B cell (primary cell): ENCODE results near the gene SCP2. TPM values are rescaled to one million over a fixed set of nuclear protein-coding genes. Genes with fewer than 3 reads are reported as not detected.

Experiments used
- ATAC-seq: fragments of 200-7000 bp; cut with Tn5 transposase; one replicate; pipeline ENCODE4 v1.10.0; 2021; ENCODE audit warnings: low read depth, mild to moderate bottlenecking, moderate number of reproducible peaks, moderate library complexity
- CTCF ChIA-PET: fragments of 350-600 bp; sonication (Branson Sonifier 250); formaldehyde crosslinking; loops from one replicate; lab custom pipeline; 2021; ENCODE audit warnings: antibody characterized with exemption, inconsistent platforms; lab: Charles Lee
- POLR2A ChIA-PET: fragments of 350-600 bp; sonication (Branson Sonifier 250); formaldehyde crosslinking; loops from one replicate; lab custom pipeline; 2021; ENCODE audit warnings: antibody characterized with exemption; lab: Charles Lee
- DNase-seq: peaks from one replicate; pipeline ENCODE4 v3.0.0; 2013
- H2AFZ ChIP-seq: 2 replicates; pipeline ENCODE4 v1.6.1; 2012; ENCODE audit warnings: mild to moderate bottlenecking, low read depth, low read length; ENCODE audit not compliant: insufficient read depth, poor library complexity, severe bottlenecking
- H3K27ac ChIP-seq, 2 donors: 1 replicate in 1 of 2; 2 replicates in 1 of 2; pipeline ENCODE4 v1.5.1; 2012 to 2013; ENCODE audit warnings: low read length in 2 of 2, mild to moderate bottlenecking in 2 of 2, moderate library complexity in 1 of 2
- H3K27me3 ChIP-seq, 4 experiments: fragments of 200-600 bp in 1 of 4; sonication (generic) in 1 of 4; replicated peaks in 1 of 4; 1 replicate in 2 of 4; 2 replicates in 2 of 4; pipeline versions ENCODE4 v1.6.1 to v1.7.0; 2013 to 2016; ENCODE audit warnings: low read length in 3 of 4, mild to moderate bottlenecking in 2 of 4, mixed read lengths in 1 of 4, moderate library complexity in 1 of 4; ENCODE audit not compliant: insufficient read depth in 4 of 4, control insufficient read depth in 3 of 4; ENCODE audit errors: control extremely low read depth in 1 of 4
- H3K36me3 ChIP-seq, 2 experiments: replicated peaks in 1 of 2; 1 replicate in 1 of 2; 2 replicates in 1 of 2; pipeline versions ENCODE4 v1.6.1 to v1.7.1; 2013; ENCODE audit warnings: low read length in 1 of 2; ENCODE audit not compliant: insufficient read depth in 2 of 2, control insufficient read depth in 1 of 2; ENCODE audit errors: control extremely low read depth in 1 of 2, extremely low read depth in 1 of 2
- H3K4me1 ChIP-seq, 2 donors: fragments of 200-600 bp in 1 of 2; sonication (generic) in 1 of 2; 1 replicate in 1 of 2; 2 replicates in 1 of 2; pipeline versions ENCODE4 v1.5.1 to v1.6.1; 2013 to 2017; ENCODE audit warnings: low read length in 2 of 2; ENCODE audit not compliant: control insufficient read depth in 2 of 2, insufficient read depth in 2 of 2
- H3K4me2 ChIP-seq: replicated peaks from 2 replicates; pipeline ENCODE3; 2012; ENCODE audit warnings: mild to moderate bottlenecking, low read depth, low read length; ENCODE audit not compliant: poor library complexity, severe bottlenecking
- H3K4me3 ChIP-seq, 5 experiments: fragments of 200-600 bp in 1 of 5; sonication (generic) in 1 of 5; 1 replicate in 3 of 5; 2 replicates in 2 of 5; pipeline versions ENCODE4 v1.5.1 to v1.7.0; 2011 to 2016; ENCODE audit warnings: low read length in 4 of 5, mild to moderate bottlenecking in 4 of 5, low read depth in 2 of 5, control low read depth in 1 of 5, moderate library complexity in 1 of 5; ENCODE audit not compliant: insufficient read depth in 1 of 5; ENCODE audit errors: control extremely low read depth in 1 of 5, extremely low read depth in 1 of 5
- H3K79me2 ChIP-seq: fragments of 200-600 bp; sonication (generic); one replicate; pipeline ENCODE4 v1.6.0; 2016; ENCODE audit warnings: low read length; ENCODE audit not compliant: control insufficient read depth, insufficient read depth
- H3K9ac ChIP-seq: fragments of 200-600 bp; sonication (generic); 2 replicates; pipeline ENCODE4 v1.6.1; 2017; ENCODE audit warnings: mild to moderate bottlenecking, low read length, moderate library complexity
- H3K9me3 ChIP-seq, 3 donors: one replicate each; pipeline versions ENCODE4 v1.6.1 to v1.7.1; 2013; ENCODE audit warnings: low read length in 2 of 3; ENCODE audit not compliant: control insufficient read depth in 2 of 3, insufficient read depth in 1 of 3; ENCODE audit errors: control extremely low read depth in 1 of 3
- H4K20me1 ChIP-seq: 2 replicates; pipeline ENCODE4 v1.6.0; 2012; ENCODE audit warnings: mild to moderate bottlenecking, low read length; ENCODE audit not compliant: insufficient read depth, control insufficient read depth, poor library complexity, severe bottlenecking
- H3K27ac Mint-ChIP-seq: one replicate; pipeline ENCODE4 v1.8.0; 2021; ENCODE audit warnings: mixed read lengths
- H3K27me3 Mint-ChIP-seq: one replicate; pipeline ENCODE4 v1.8.0; 2021; ENCODE audit warnings: mixed read lengths
- H3K4me1 Mint-ChIP-seq: one replicate; pipeline ENCODE4 v1.8.0; 2021; ENCODE audit warnings: mixed read lengths
- H3K4me3 Mint-ChIP-seq: one replicate; pipeline ENCODE4 v1.8.0; 2021; ENCODE audit warnings: mixed read lengths
- H3K9me3 Mint-ChIP-seq: one replicate; pipeline ENCODE4 v1.8.0; 2022; ENCODE audit warnings: mixed read lengths; ENCODE audit not compliant: insufficient read depth
- CTCF ChIP-seq: fragments of 200-600 bp; IDR thresholded peaks from one replicate; pipeline ENCODE4 v1.8.0; 2022; ENCODE audit warnings: antibody characterized with exemption, mild to moderate bottlenecking
- EZH2 ChIP-seq: IDR thresholded peaks from 2 replicates; pipeline ENCODE4 v1.6.1; 2012; ENCODE audit warnings: borderline replicate concordance, low read depth, mild to moderate bottlenecking, moderate library complexity, low read length; ENCODE audit not compliant: insufficient read depth, poor library complexity, severe bottlenecking
- WGBS: methylation state at CpG from one replicate; pipeline ENCODE4 v1.1.5; 2013; ENCODE audit warnings: missing lambda C conversion rate; ENCODE audit not compliant: insufficient coverage; 5-methylcytosine and 5-hydroxymethylcytosine counted together
- intact Hi-C: fragments of 100-400 bp; cut with micrococcal nuclease; formaldehyde crosslinking; loops from one replicate; pipeline ENCODE4 v1.10.0; 2022
- polyA plus RNA-seq: library from polyadenylated mRNA; depleted of rRNA; stranded (reverse); fragments of >200 nt; gene quantifications from 2 replicates; pipeline ENCODE4 v1.2.3, GENCODE V29; 2012
- total RNA-seq, 2 donors: library from RNA; stranded (reverse); fragments of 120-200 nt in 1 of 2; gene quantifications; 1 replicate in 1 of 2; 2 replicates in 1 of 2; pipeline versions ENCODE4 v1.2.3 to v1.2.4, GENCODE V29; 2013 to 2022

SCP2 gene
- total and polyA plus RNA-seq, 2 donors (not counting 1 experiment from before 2014, with no cell fraction given) = 19.4 to 46.6 TPM

DNA sequence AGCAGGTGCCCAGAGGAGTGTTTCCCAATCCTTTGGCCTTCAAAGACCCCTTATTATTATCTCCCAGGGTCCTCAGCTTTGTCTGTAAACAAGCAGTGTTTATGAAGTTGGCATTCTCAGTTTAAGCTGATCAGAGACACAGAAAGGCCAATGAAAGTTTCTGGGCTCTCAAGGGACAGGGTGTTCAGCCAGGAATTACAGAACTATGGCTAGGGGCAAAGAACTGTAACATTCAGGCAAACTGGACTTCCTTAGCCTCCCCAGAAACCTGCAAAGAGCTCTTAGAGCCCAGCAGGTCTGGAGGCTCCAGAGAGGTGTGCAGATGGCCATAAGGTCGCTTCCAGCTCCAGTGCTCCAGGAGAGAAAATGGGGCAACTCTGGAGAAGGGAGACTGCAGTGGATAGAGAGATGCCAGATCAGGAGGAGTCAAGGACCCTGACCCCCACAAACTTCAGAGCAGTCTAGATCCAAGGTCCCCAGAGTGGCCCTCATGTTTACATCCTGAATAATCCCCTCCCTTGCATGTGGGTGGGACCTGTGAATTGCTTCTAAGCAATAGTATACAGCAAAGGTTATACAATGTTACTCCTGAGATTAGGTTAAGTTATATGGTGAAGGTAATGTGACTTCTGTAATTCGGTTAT lies 11.7 kb upstream of the SCP2 start:
- peaks cover 7% of the 10 kb centered on the region for H3K4me1 Mint-ChIP-seq
- no peaks in the 10 kb centered on the region for H3K27me3 Mint-ChIP-seq
- ChIA-PET CTCF (no interaction called here), POLR2A (no interaction called here)
- no peaks in the 10 kb centered on the region for H3K79me2 ChIP-seq
- TF ChIP-seq EZH2 (no peak), CTCF (no peak)
- H2AFZ ChIP-seq = no peak overlapping the region
- ATAC-seq (no peak), DNase-seq (no peak)
- H3K4me3 ChIP-seq = no peak overlapping the region
- intact Hi-C loops = no loop called here
- no peaks in the 10 kb centered on the region for H3K9me3 ChIP-seq
- no peak overlapping the region for H3K4me3 Mint-ChIP-seq
- no peaks in the 10 kb centered on the region for H3K9me3 Mint-ChIP-seq
- no peak overlapping the region for H3K4me2 ChIP-seq
- 100% methylated on average over 2 of the region's 2 CpGs for WGBS
- no peaks in the 10 kb centered on the region for H4K20me1 ChIP-seq
- H3K27me3 ChIP-seq = no peaks in the 10 kb centered on the region
- H3K27ac ChIP-seq = no peak overlapping the region
- no peaks in the 10 kb centered on the region for H3K4me1 ChIP-seq
- H3K27ac Mint-ChIP-seq = no peak overlapping the region
- peaks cover 0 to 3% of the 10 kb centered on the region in 2 experiments for H3K36me3 ChIP-seq
- no peak overlapping the region for H3K9ac ChIP-seq

DNA sequence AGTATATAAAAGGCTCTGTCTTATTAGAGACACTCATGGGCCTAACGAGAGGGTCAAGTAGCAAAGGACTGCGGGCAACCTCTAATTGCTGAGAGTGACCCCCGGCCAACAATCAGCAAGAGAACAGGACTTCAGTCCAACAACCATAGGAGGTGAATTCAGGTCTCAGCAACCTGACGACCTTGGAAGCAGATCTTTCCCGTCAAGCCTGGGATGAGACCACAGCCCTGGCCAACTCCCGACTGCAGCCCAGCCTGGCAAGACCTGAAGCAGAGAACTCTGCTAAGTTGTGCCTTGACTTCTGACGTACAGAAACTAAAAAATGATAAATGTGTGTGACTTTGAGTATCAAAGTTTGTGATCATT lies 11.2 kb upstream of the SCP2 start:
- CTCF ChIA-PET = no interaction called here
- no peak overlapping the region for H3K4me2 ChIP-seq
- no peak overlapping the region for H3K27ac Mint-ChIP-seq

More for the DNA sequence above, 11.2 kb upstream of the SCP2 start:
- Histone ChIP-seq H3K79me2 (no peaks in the 10 kb centered on the region), H3K27me3 (no peaks in the 10 kb centered on the region), H2AFZ (no peak overlapping the region), H4K20me1 (no peaks in the 10 kb centered on the region), H3K27ac (no peak overlapping the region), H3K9me3 (peaks cover 0 to 1% (median 0%) of the 10 kb centered on the region in 3 donors), H3K9ac (no peak overlapping the region), H3K36me3 (peaks cover 0 to 3% of the 10 kb centered on the region in 2 experiments), H3K4me3 (no peak overlapping the region), H3K4me1 (peaks cover under 1 to 2% of the 10 kb centered on the region in 2 donors)
- POLR2A ChIA-PET = no interaction called here
- peaks cover 11% of the 10 kb centered on the region for H3K4me1 Mint-ChIP-seq
- WGBS = 95% methylated on average over 6 of the region's 7 CpGs
- no peak for TF ChIP-seq EZH2
- no peak for TF ChIP-seq CTCF
- DNase-seq (no peak), ATAC-seq (no peak)
- intact Hi-C loops = no loop called here
- no peaks in the 10 kb centered on the region for H3K27me3 Mint-ChIP-seq
- H3K4me3 Mint-ChIP-seq = no peak overlapping the region
- H3K9me3 Mint-ChIP-seq = no peaks in the 10 kb centered on the region
